C4-2B (cell line): ENCODE results near the gene ELMO1.

Source experiments
- H3K27ac ChIP-seq: fragments of 450-650 bp; 2 replicates; pipeline ENCODE4 v1.5.1; 2017
- CTCF ChIP-seq: fragments of 450-650 bp; conservative IDR thresholded peaks from 2 replicates; pipeline ENCODE4 v1.5.1; 2017; ENCODE audit warnings: mild to moderate bottlenecking
- ZFX ChIP-seq: fragments of 450-650 bp; IDR thresholded peaks from 2 replicates; pipeline ENCODE4 v1.6.1; 2017

The ELMO1 gene

GRCh38 chr7:37462138-37462537 lies 13.5 kb upstream of the ELMO1 start:
- TF ChIP-seq ZFX (no peak), CTCF (no peak)
- H3K27ac ChIP-seq: no peak overlapping the region

DNA sequence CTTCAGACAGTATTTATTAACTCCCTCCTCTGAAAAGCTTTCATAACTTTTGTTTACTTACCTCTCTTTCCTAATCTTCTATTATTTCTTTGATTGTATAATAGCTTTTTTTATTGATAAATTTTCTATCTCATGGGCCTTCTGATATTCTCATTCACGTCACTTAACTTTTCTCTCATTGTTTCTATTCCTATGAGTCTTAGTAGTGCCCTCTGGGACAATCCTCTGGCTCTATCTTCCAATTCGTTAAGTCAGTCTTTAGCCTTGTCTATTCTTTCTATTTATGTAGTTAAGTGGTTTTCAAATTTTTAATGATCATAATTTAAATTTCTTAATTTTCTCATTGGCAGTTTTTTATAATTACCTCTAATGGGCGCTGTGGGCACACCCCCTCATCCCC lies 6.4 kb upstream of the ELMO1 start:
- H3K27ac ChIP-seq: no peak overlapping the region
- TF ChIP-seq ZFX (no peak), CTCF (no peak)

DNA sequence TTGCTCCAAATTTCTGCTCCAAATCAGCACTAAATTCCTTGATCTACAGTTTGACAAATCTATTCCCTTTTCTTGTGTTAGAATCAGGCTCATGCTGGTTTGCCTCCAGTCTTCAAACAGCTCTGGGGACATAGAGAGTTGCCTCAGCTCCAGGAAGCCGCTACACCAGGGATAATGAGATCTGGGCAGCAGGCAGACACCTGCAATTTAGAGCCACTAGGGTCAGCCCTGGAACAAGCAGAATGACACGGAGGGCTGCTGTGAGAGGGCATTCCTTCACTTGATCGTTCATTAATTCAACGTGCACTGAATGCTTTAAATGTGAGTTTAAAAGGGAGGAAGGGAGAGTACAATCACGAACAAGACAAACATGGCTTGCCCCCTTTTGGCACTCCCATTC lies 3.7 kb upstream of the ELMO1 start:
- no peak overlapping the region for H3K27ac ChIP-seq
- TF ChIP-seq ZFX (no peak), CTCF (no peak)

- no peak overlapping the region for H3K27ac ChIP-seq
- TF ChIP-seq CTCF: no peak
- no peak for TF ChIP-seq ZFX
Measured at GRCh38 chr7:37450035-37450434, 1.4 kb upstream of the ELMO1 start.

DNA sequence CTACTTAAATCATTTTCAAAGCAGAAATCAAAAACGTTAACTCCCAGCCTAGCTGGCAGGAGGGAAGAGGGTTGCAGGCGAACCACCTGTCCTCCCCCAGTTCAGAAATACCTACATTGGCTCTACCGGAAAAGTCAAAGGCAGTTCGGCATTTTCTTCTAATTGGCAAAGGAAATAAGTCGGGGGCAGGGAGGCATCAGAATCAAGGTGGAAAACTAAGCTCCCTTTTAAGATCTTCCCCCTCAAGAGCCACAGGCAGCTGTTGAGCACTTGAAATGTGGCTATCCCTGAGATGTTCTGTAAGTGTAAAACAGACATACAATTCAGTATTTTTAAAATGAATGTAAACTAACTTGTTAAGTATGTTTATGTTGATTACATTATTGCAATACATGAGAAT lies 957 bp upstream of the ELMO1 start:
- no peak overlapping the region for H3K27ac ChIP-seq
- TF ChIP-seq CTCF (no peak), ZFX (no peak)

GRCh38 chr7:37448011-37448635 lies 541 bp downstream of the ELMO1 start:
- H3K27ac ChIP-seq: no peak overlapping the region
- no peak for TF ChIP-seq ZFX
- TF ChIP-seq CTCF: no peak

GRCh38 chr7:37446371-37446770 lies 2.3 kb downstream of the ELMO1 start:
- no peak for TF ChIP-seq CTCF
- no peak for TF ChIP-seq ZFX
- H3K27ac ChIP-seq: no peak overlapping the region
